ENCODE results near the gene TPI1.
"Not testable (repeated sequence)": the region's sequence is repeated elsewhere in the genome, so short reads cannot be mapped to it uniquely, and the experiment has no call there.

TPI1 gene

GRCh38 chr12:6854036-6854435, 13.3 kb upstream of the TPI1 start:
- peaks cover 37% of the 10 kb centered on the region for H3K36me3 ChIP-seq (ENCODE audit: control insufficient read depth, insufficient read depth, low read length)
- peaks cover 23% of the 10 kb centered on the region for H3K4me1 ChIP-seq (ENCODE audit: control insufficient read depth, insufficient read depth, low read length, poor library complexity, severe bottlenecking)
- H3K27me3 ChIP-seq (replicated peaks; ENCODE audit: control insufficient read depth, insufficient read depth, low read length, poor library complexity, severe bottlenecking): no peaks in the 10 kb centered on the region
- H3K27ac ChIP-seq (ENCODE audit: insufficient read depth, low read length, poor library complexity, severe bottlenecking): peak overlapping the region; percentile 30
- H3K9me3 ChIP-seq (ENCODE audit: control insufficient read depth, low read length): no peaks in the 10 kb centered on the region
- no peak for DNase-seq
- no peak overlapping the region for H3K4me3 ChIP-seq (ENCODE audit: insufficient read depth, low read depth, low read length, poor library complexity, severe bottlenecking)

- no peak for DNase-seq
- peaks cover 23% of the 10 kb centered on the region for H3K4me1 ChIP-seq (ENCODE audit: control insufficient read depth, insufficient read depth, low read length, poor library complexity, severe bottlenecking)
- no peaks in the 10 kb centered on the region for H3K27me3 ChIP-seq (replicated peaks; ENCODE audit: control insufficient read depth, insufficient read depth, low read length, poor library complexity, severe bottlenecking)
- H3K9me3 ChIP-seq (ENCODE audit: control insufficient read depth, low read length): no peaks in the 10 kb centered on the region
- H3K4me3 ChIP-seq (ENCODE audit: insufficient read depth, low read depth, low read length, poor library complexity, severe bottlenecking): no peak overlapping the region
- peaks cover 48% of the 10 kb centered on the region for H3K36me3 ChIP-seq (ENCODE audit: control insufficient read depth, insufficient read depth, low read length)
- H3K27ac ChIP-seq (ENCODE audit: insufficient read depth, low read length, poor library complexity, severe bottlenecking): peak overlapping the region; percentile 27
Observed at GRCh38 chr12:6855322-6855721, 12.0 kb upstream of the TPI1 start.

- H3K4me3 ChIP-seq (ENCODE audit: insufficient read depth, low read depth, low read length, poor library complexity, severe bottlenecking): no peak overlapping the region
- no peaks in the 10 kb centered on the region for H3K27me3 ChIP-seq (replicated peaks; ENCODE audit: control insufficient read depth, insufficient read depth, low read length, poor library complexity, severe bottlenecking)
- DNase-seq: no peak
- H3K4me1 ChIP-seq (ENCODE audit: control insufficient read depth, insufficient read depth, low read length, poor library complexity, severe bottlenecking): peaks cover 6% of the 10 kb centered on the region
- no peaks in the 10 kb centered on the region for H3K9me3 ChIP-seq (ENCODE audit: control insufficient read depth, low read length)
- H3K27ac ChIP-seq (ENCODE audit: insufficient read depth, low read length, poor library complexity, severe bottlenecking): no peak overlapping the region
- peaks cover 77% of the 10 kb centered on the region for H3K36me3 ChIP-seq (ENCODE audit: control insufficient read depth, insufficient read depth, low read length)
Observed at GRCh38 chr12:6858799-6859198, 8.5 kb upstream of the TPI1 start.

GRCh38 chr12:6860116-6860515, 7.2 kb upstream of the TPI1 start:
- no peaks in the 10 kb centered on the region for H3K4me1 ChIP-seq (ENCODE audit: control insufficient read depth, insufficient read depth, low read length, poor library complexity, severe bottlenecking)
- DNase-seq: no peak
- peaks cover 82% of the 10 kb centered on the region for H3K36me3 ChIP-seq (ENCODE audit: control insufficient read depth, insufficient read depth, low read length)
- no peak overlapping the region for H3K4me3 ChIP-seq (ENCODE audit: insufficient read depth, low read depth, low read length, poor library complexity, severe bottlenecking)
- H3K27me3 ChIP-seq (replicated peaks; ENCODE audit: control insufficient read depth, insufficient read depth, low read length, poor library complexity, severe bottlenecking): no peaks in the 10 kb centered on the region
- no peak overlapping the region for H3K27ac ChIP-seq (ENCODE audit: insufficient read depth, low read length, poor library complexity, severe bottlenecking)
- H3K9me3 ChIP-seq (ENCODE audit: control insufficient read depth, low read length): no peaks in the 10 kb centered on the region

- no peak overlapping the region for H3K4me3 ChIP-seq (ENCODE audit: insufficient read depth, low read depth, low read length, poor library complexity, severe bottlenecking)
- H3K27me3 ChIP-seq (replicated peaks; ENCODE audit: control insufficient read depth, insufficient read depth, low read length, poor library complexity, severe bottlenecking): no peaks in the 10 kb centered on the region
- peaks cover 76% of the 10 kb centered on the region for H3K36me3 ChIP-seq (ENCODE audit: control insufficient read depth, insufficient read depth, low read length)
Observed at GRCh38 chr12:6860942-6861341, 6.4 kb upstream of the TPI1 start.

GRCh38 chr12:6861391-6861790, 5.9 kb upstream of the TPI1 start:
- Histone ChIP-seq H3K4me3 (ENCODE audit: insufficient read depth, low read depth, low read length, poor library complexity, severe bottlenecking) (no peak overlapping the region), H3K27ac (ENCODE audit: insufficient read depth, low read length, poor library complexity, severe bottlenecking) (no peak overlapping the region), H3K27me3 (replicated peaks; ENCODE audit: control insufficient read depth, insufficient read depth, low read length, poor library complexity, severe bottlenecking) (no peaks in the 10 kb centered on the region), H3K9me3 (ENCODE audit: control insufficient read depth, low read length) (no peaks in the 10 kb centered on the region), H3K4me1 (ENCODE audit: control insufficient read depth, insufficient read depth, low read length, poor library complexity, severe bottlenecking) (no peaks in the 10 kb centered on the region), H3K36me3 (ENCODE audit: control insufficient read depth, insufficient read depth, low read length) (peaks cover 72% of the 10 kb centered on the region)
- DNase-seq: no peak

More at GRCh38 chr12:6860942-6861341, 6.4 kb upstream of the TPI1 start:
- Histone ChIP-seq H3K9me3 (ENCODE audit: control insufficient read depth, low read length) (no peaks in the 10 kb centered on the region), H3K27ac (ENCODE audit: insufficient read depth, low read length, poor library complexity, severe bottlenecking) (no peak overlapping the region), H3K4me1 (ENCODE audit: control insufficient read depth, insufficient read depth, low read length, poor library complexity, severe bottlenecking) (no peaks in the 10 kb centered on the region)
- no peak for DNase-seq

- Histone ChIP-seq H3K27ac (ENCODE audit: insufficient read depth, low read length, poor library complexity, severe bottlenecking) (no peak overlapping the region), H3K4me1 (ENCODE audit: control insufficient read depth, insufficient read depth, low read length, poor library complexity, severe bottlenecking) (peaks cover 7% of the 10 kb centered on the region), H3K9me3 (ENCODE audit: control insufficient read depth, low read length) (no peaks in the 10 kb centered on the region), H3K36me3 (ENCODE audit: control insufficient read depth, insufficient read depth, low read length) (peaks cover 55% of the 10 kb centered on the region), H3K4me3 (ENCODE audit: insufficient read depth, low read depth, low read length, poor library complexity, severe bottlenecking) (no peak overlapping the region), H3K27me3 (replicated peaks; ENCODE audit: control insufficient read depth, insufficient read depth, low read length, poor library complexity, severe bottlenecking) (no peaks in the 10 kb centered on the region)
- no peak for DNase-seq
Observed at GRCh38 chr12:6863033-6863432, 4.3 kb upstream of the TPI1 start.

- no peak overlapping the region for H3K4me3 ChIP-seq (ENCODE audit: insufficient read depth, low read depth, low read length, poor library complexity, severe bottlenecking)
- no peaks in the 10 kb centered on the region for H3K9me3 ChIP-seq (ENCODE audit: control insufficient read depth, low read length)
- H3K36me3 ChIP-seq (ENCODE audit: control insufficient read depth, insufficient read depth, low read length): peaks cover 48% of the 10 kb centered on the region
- H3K4me1 ChIP-seq (ENCODE audit: control insufficient read depth, insufficient read depth, low read length, poor library complexity, severe bottlenecking): peaks cover 14% of the 10 kb centered on the region
- H3K27ac ChIP-seq (ENCODE audit: insufficient read depth, low read length, poor library complexity, severe bottlenecking): no peak overlapping the region
- H3K27me3 ChIP-seq (replicated peaks; ENCODE audit: control insufficient read depth, insufficient read depth, low read length, poor library complexity, severe bottlenecking): no peaks in the 10 kb centered on the region
- no peak for DNase-seq
Observed at GRCh38 chr12:6863586-6864321, 3.6 kb upstream of the TPI1 start.

- H3K9me3 ChIP-seq (ENCODE audit: control insufficient read depth, low read length); H3K4me3 ChIP-seq (ENCODE audit: insufficient read depth, low read depth, low read length, poor library complexity, severe bottlenecking); DNase-seq; H3K27ac ChIP-seq (ENCODE audit: insufficient read depth, low read length, poor library complexity, severe bottlenecking); H3K27me3 ChIP-seq (replicated peaks; ENCODE audit: control insufficient read depth, insufficient read depth, low read length, poor library complexity, severe bottlenecking): not testable (repeated sequence)
- Histone ChIP-seq H3K4me1 (ENCODE audit: control insufficient read depth, insufficient read depth, low read length, poor library complexity, severe bottlenecking) (peaks cover 27% of the 10 kb centered on the region), H3K36me3 (ENCODE audit: control insufficient read depth, insufficient read depth, low read length) (peaks cover 41% of the 10 kb centered on the region)
Observed at GRCh38 chr12:6865307-6865706, 2.0 kb upstream of the TPI1 start.

- no peaks in the 10 kb centered on the region for H3K9me3 ChIP-seq (ENCODE audit: control insufficient read depth, low read length)
- peaks cover 34% of the 10 kb centered on the region for H3K4me1 ChIP-seq (ENCODE audit: control insufficient read depth, insufficient read depth, low read length, poor library complexity, severe bottlenecking)
- DNase-seq: no peak
- peaks cover 38% of the 10 kb centered on the region for H3K36me3 ChIP-seq (ENCODE audit: control insufficient read depth, insufficient read depth, low read length)
- peak overlapping the region; percentile 93 for H3K4me3 ChIP-seq (ENCODE audit: insufficient read depth, low read depth, low read length, poor library complexity, severe bottlenecking)
- no peaks in the 10 kb centered on the region for H3K27me3 ChIP-seq (replicated peaks; ENCODE audit: control insufficient read depth, insufficient read depth, low read length, poor library complexity, severe bottlenecking)
- peak overlapping the region; percentile 79 for H3K27ac ChIP-seq (ENCODE audit: insufficient read depth, low read length, poor library complexity, severe bottlenecking)
Observed at GRCh38 chr12:6866163-6866919, 990 bp upstream of the TPI1 start.
